CD4-positive, alpha-beta T cell (primary cell): ENCODE data around the gene DYNC1LI2. TPM values are rescaled to one million over a fixed set of nuclear protein-coding genes. Genes with fewer than 3 reads are reported as not detected.
"Not testable (repeated sequence)": the region's sequence is repeated elsewhere in the genome, so short reads cannot be mapped to it uniquely, and the experiment has no call there.

ENCODE experiments used
- ATAC-seq: fragments of 200-7000 bp; cut with Tn5 transposase; one replicate; pipeline ENCODE4 v1.10.0; 2022; ENCODE audit warnings: mild to moderate bottlenecking; ENCODE audit not compliant: poor library complexity
- CTCF ChIA-PET: fragments of 350-600 bp; sonication (Branson Sonifier 250); formaldehyde crosslinking; loops from one replicate; lab custom pipeline; 2021; ENCODE audit warnings: antibody characterized with exemption, inconsistent platforms; lab: Charles Lee
- POLR2A ChIA-PET: fragments of 350-600 bp; sonication (Branson Sonifier 250); formaldehyde crosslinking; loops from one replicate; lab custom pipeline; 2021; ENCODE audit warnings: antibody characterized with exemption, inconsistent platforms; lab: Charles Lee
- DNase-seq, 14 experiments: peaks; one replicate each; pipeline ENCODE4 v3.0.0-alpha.2; 2013 to 2020; ENCODE audit warnings: mixed read lengths in 2 of 14
- H3K27ac ChIP-seq, 2 donors: one replicate each; pipeline versions ENCODE4 v1.5.1 to v1.7.0; 2013; ENCODE audit warnings: low read length in 2 of 2, low read depth in 1 of 2, mild to moderate bottlenecking in 1 of 2
- H3K27me3 ChIP-seq, 2 experiments: 1 replicate in 1 of 2; 2 replicates in 1 of 2; pipeline versions ENCODE4 v1.6.1 to v1.7.0; 2013; ENCODE audit warnings: low read length in 2 of 2, control low read depth in 1 of 2, mild to moderate bottlenecking in 1 of 2, moderate library complexity in 1 of 2; ENCODE audit not compliant: insufficient read depth in 2 of 2, control insufficient read depth in 1 of 2
- H3K36me3 ChIP-seq: one replicate; pipeline ENCODE4 v1.6.1; 2013; ENCODE audit warnings: low read length, control low read depth; ENCODE audit not compliant: insufficient read depth
- H3K4me1 ChIP-seq: one replicate; pipeline ENCODE4 v1.6.1; 2013; ENCODE audit warnings: low read length, control low read depth; ENCODE audit not compliant: insufficient read depth
- H3K4me3 ChIP-seq: one replicate; pipeline ENCODE4 v1.5.1; 2013; ENCODE audit warnings: mild to moderate bottlenecking, low read length, moderate library complexity
- H3K9me3 ChIP-seq, 2 experiments: 1 replicate in 1 of 2; 2 replicates in 1 of 2; pipeline versions ENCODE4 v1.6.1 to v1.7.0; 2013; ENCODE audit warnings: low read length in 2 of 2, mild to moderate bottlenecking in 2 of 2, control low read depth in 1 of 2, moderate library complexity in 1 of 2; ENCODE audit not compliant: control insufficient read depth in 1 of 2, insufficient read depth in 1 of 2
- H3K27ac Mint-ChIP-seq: one replicate; pipeline ENCODE4 v1.8.0; 2020; ENCODE audit warnings: mixed read lengths
- H3K27me3 Mint-ChIP-seq: one replicate; pipeline ENCODE4 v1.8.0; 2021; ENCODE audit warnings: mixed read lengths
- H3K36me3 Mint-ChIP-seq: one replicate; pipeline ENCODE4 v1.8.0; 2021; ENCODE audit warnings: low read depth, mixed read lengths
- H3K4me1 Mint-ChIP-seq: one replicate; pipeline ENCODE4 v1.8.0; 2021; ENCODE audit warnings: low read depth, mixed read lengths
- H3K4me3 Mint-ChIP-seq: one replicate; pipeline ENCODE4 v1.8.0; 2020; ENCODE audit warnings: mild to moderate bottlenecking, mixed read lengths
- H3K9me3 Mint-ChIP-seq: one replicate; pipeline ENCODE4 v1.8.0; 2020; ENCODE audit warnings: mixed read lengths
- CTCF ChIP-seq: fragments of 200-600 bp; IDR thresholded peaks from one replicate; pipeline ENCODE4 v1.8.0; 2022; ENCODE audit warnings: antibody characterized with exemption, mild to moderate bottlenecking
- intact Hi-C, 2 experiments: fragments of 100-400 bp; cut with DNase I in 1 of 2; cut with micrococcal nuclease in 1 of 2; formaldehyde crosslinking; loops; one replicate each; pipeline versions ENCODE4 v1.15.1 to v1.9.0; 2023 to 2025; cut with DNase I, micrococcal nuclease
- total RNA-seq, 174 experiments: library from RNA in 2 of 174; stranded (reverse) in 2 of 174; gene quantifications; one replicate each; pipeline ENCODE4 v1.2.3 and lab custom pipeline; 2021 to 2026

DYNC1LI2 gene
- total RNA-seq, 2 experiments from 2014 or later = 81.8 to 82.4 TPM

GRCh38 chr16:66687906-66688625, 63.3 kb downstream of the DYNC1LI2 start:
- H3K4me3 ChIP-seq = no peak overlapping the region
- no peak for DNase-seq
- Mint-ChIP-seq H3K27me3 (no peaks in the 10 kb centered on the region), H3K9me3 (no peaks in the 10 kb centered on the region), H3K4me1 (no peaks in the 10 kb centered on the region), H3K4me3 (no peak overlapping the region), H3K36me3 (no peaks in the 10 kb centered on the region), H3K27ac (no peak overlapping the region)
- H3K36me3 ChIP-seq = no peaks in the 10 kb centered on the region
- TF ChIP-seq CTCF = no peak
- ChIA-PET POLR2A (no interaction called here), CTCF (no interaction called here)
- no peaks in the 10 kb centered on the region for H3K9me3 ChIP-seq
- intact Hi-C loops = no loop called here
- ATAC-seq = no peak
- no peak overlapping the region for H3K27ac ChIP-seq
- no peaks in the 10 kb centered on the region for H3K4me1 ChIP-seq
- no peaks in the 10 kb centered on the region for H3K27me3 ChIP-seq

GRCh38 chr16:66685501-66686115, 65.8 kb downstream of the DYNC1LI2 start:
- ATAC-seq, POLR2A ChIA-PET: not testable (repeated sequence)

GRCh38 chr16:66682271-66682670, 69.1 kb downstream of the DYNC1LI2 start:
- no peak for ATAC-seq
- H3K9me3 Mint-ChIP-seq = no peaks in the 10 kb centered on the region
- H3K27me3 ChIP-seq = no peaks in the 10 kb centered on the region

More at GRCh38 chr16:66685501-66686115, 65.8 kb downstream of the DYNC1LI2 start:
- H3K27ac Mint-ChIP-seq, H3K4me1 ChIP-seq, H3K4me3 ChIP-seq, intact Hi-C loops, H3K27ac ChIP-seq, H3K9me3 Mint-ChIP-seq, H3K36me3 ChIP-seq, H3K4me3 Mint-ChIP-seq, H3K9me3 ChIP-seq, DNase-seq, H3K4me1 Mint-ChIP-seq, H3K36me3 Mint-ChIP-seq, H3K27me3 ChIP-seq, H3K27me3 Mint-ChIP-seq: not testable (repeated sequence)
- CTCF ChIA-PET = interaction anchor here (0.7 kb wide), 1 partner anchor 22 kb away, joined by 3 read pairs; no protein-coding TSS in a partner anchor

More at GRCh38 chr16:66682271-66682670, 69.1 kb downstream of the DYNC1LI2 start:
- Mint-ChIP-seq H3K4me1 (no peaks in the 10 kb centered on the region), H3K36me3 (no peaks in the 10 kb centered on the region), H3K27ac (no peak overlapping the region), H3K4me3 (no peak overlapping the region), H3K27me3 (no peaks in the 10 kb centered on the region)
- DNase-seq = no peak
- Histone ChIP-seq H3K4me3 (no peak overlapping the region), H3K9me3 (no peaks in the 10 kb centered on the region), H3K27ac (no peak overlapping the region), H3K4me1 (no peaks in the 10 kb centered on the region), H3K36me3 (no peaks in the 10 kb centered on the region)
- TF ChIP-seq CTCF = no peak
- POLR2A ChIA-PET = no interaction called here
- CTCF ChIA-PET = no interaction called here
- intact Hi-C loops = no loop called here
